IMR-90 (cell line): ENCODE measurements around the gene DNAH3.

ENCODE experiments used
- CEBPB ChIP-seq: IDR thresholded peaks from 2 replicates; pipeline ENCODE4 v1.6.1; 2012; ENCODE audit warnings: low read depth, low read length, improper control_type of control experiment
- CTCF ChIP-seq: conservative IDR thresholded peaks from 2 replicates; pipeline ENCODE4 v1.5.1; 2012; ENCODE audit warnings: mild to moderate bottlenecking, low read depth, low read length, improper control_type of control experiment
- FOS ChIP-seq: fragments of 150-350 bp; IDR thresholded peaks from 2 replicates; pipeline ENCODE4 v1.6.1; 2016; ENCODE audit warnings: low read depth, low read length
- MAFK ChIP-seq: IDR thresholded peaks from 2 replicates; pipeline ENCODE4 v1.6.1; 2012; ENCODE audit warnings: low read depth, low read length, improper control_type of control experiment
- MAZ ChIP-seq: IDR thresholded peaks from 2 replicates; pipeline ENCODE4 v1.6.1; 2012; ENCODE audit warnings: low read depth, mild to moderate bottlenecking, low read length, improper control_type of control experiment, moderate library complexity, borderline replicate concordance
- NFE2L2 ChIP-seq: fragments of 150-350 bp; IDR thresholded peaks from 2 replicates; pipeline ENCODE4 v1.6.1; 2016; ENCODE audit warnings: low read depth, mild to moderate bottlenecking, low read length
- POLR2A ChIP-seq: IDR thresholded peaks from 2 replicates; pipeline ENCODE4 v1.6.1; 2012; ENCODE audit warnings: mild to moderate bottlenecking, low read depth, low read length
- RCOR1 ChIP-seq: IDR thresholded peaks from 2 replicates; pipeline ENCODE4 v1.6.1; 2012; ENCODE audit warnings: mild to moderate bottlenecking, low read length, improper control_type of control experiment; ENCODE audit not compliant: insufficient replicate concordance
- RFX5 ChIP-seq: IDR thresholded peaks from 2 replicates; pipeline ENCODE4 v1.8.0; 2012; ENCODE audit warnings: low read depth, mild to moderate bottlenecking, low read length, moderate library complexity
- TF ChIP-seq, protein P1 (sequence below): fragments of 150-350 bp; IDR thresholded peaks from 2 replicates; pipeline ENCODE4 v1.6.1; 2016; ENCODE audit warnings: low read depth, mild to moderate bottlenecking, low read length, moderate library complexity, borderline replicate concordance
- TF ChIP-seq, protein P2 (sequence below): fragments of 150-350 bp; IDR thresholded peaks from 2 replicates; pipeline ENCODE4 v1.6.1; 2017; ENCODE audit warnings: mild to moderate bottlenecking, antibody characterized with exemption, low read length, low read depth

GRCh38 chr16:21126518-21126917, 24.1 kb downstream of the DNAH3 start:
- TF ChIP-seq CEBPB = no peak
- TF ChIP-seq CTCF = no peak
- no peak for TF ChIP-seq MAFK
- no peak for TF ChIP-seq POLR2A
- TF ChIP-seq, protein P1, sequence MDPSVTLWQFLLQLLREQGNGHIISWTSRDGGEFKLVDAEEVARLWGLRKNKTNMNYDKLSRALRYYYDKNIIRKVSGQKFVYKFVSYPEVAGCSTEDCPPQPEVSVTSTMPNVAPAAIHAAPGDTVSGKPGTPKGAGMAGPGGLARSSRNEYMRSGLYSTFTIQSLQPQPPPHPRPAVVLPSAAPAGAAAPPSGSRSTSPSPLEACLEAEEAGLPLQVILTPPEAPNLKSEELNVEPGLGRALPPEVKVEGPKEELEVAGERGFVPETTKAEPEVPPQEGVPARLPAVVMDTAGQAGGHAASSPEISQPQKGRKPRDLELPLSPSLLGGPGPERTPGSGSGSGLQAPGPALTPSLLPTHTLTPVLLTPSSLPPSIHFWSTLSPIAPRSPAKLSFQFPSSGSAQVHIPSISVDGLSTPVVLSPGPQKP = no peak
- TF ChIP-seq FOS = no peak
- TF ChIP-seq, protein P2, sequence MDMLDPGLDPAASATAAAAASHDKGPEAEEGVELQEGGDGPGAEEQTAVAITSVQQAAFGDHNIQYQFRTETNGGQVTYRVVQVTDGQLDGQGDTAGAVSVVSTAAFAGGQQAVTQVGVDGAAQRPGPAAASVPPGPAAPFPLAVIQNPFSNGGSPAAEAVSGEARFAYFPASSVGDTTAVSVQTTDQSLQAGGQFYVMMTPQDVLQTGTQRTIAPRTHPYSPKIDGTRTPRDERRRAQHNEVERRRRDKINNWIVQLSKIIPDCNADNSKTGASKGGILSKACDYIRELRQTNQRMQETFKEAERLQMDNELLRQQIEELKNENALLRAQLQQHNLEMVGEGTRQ = no peak
- TF ChIP-seq RFX5 = no peak
- no peak for TF ChIP-seq MAZ
- no peak for TF ChIP-seq RCOR1
- no peak for TF ChIP-seq NFE2L2
